Measurements from ENCODE around the gene GYS1.

Gene GYS1

GRCh38 chr19:48975947-48976847 is 16.9 kb downstream of the GYS1 start (continued):
- no peak for TF ChIP-seq ZNF704 (tag by site-specific recombination; IDR thresholded peaks at IDR 0.05)
- TF ChIP-seq AEBP2 (tag by site-specific recombination; IDR thresholded peaks at IDR 0.05; ENCODE audit: borderline replicate concordance) = no peak
- TF ChIP-seq HIC1 (tag by site-specific recombination; IDR thresholded peaks at IDR 0.05) = no peak
- TF ChIP-seq SP3 (tag by site-specific recombination; IDR thresholded peaks at IDR 0.05) = 0 out of 2 replicates have a peak, but pooled peaks have one; percentile 47
- no peak for TF ChIP-seq ZNF473 (tag by site-specific recombination; IDR thresholded peaks at IDR 0.05)
- TF ChIP-seq KLF10 (tag by site-specific recombination; IDR thresholded peaks at IDR 0.05) = no peak
- no peak for TF ChIP-seq ZNF292 (tag by site-specific recombination; IDR thresholded peaks at IDR 0.05; ENCODE audit: borderline replicate concordance, low read depth)
- TF ChIP-seq, protein P1, sequence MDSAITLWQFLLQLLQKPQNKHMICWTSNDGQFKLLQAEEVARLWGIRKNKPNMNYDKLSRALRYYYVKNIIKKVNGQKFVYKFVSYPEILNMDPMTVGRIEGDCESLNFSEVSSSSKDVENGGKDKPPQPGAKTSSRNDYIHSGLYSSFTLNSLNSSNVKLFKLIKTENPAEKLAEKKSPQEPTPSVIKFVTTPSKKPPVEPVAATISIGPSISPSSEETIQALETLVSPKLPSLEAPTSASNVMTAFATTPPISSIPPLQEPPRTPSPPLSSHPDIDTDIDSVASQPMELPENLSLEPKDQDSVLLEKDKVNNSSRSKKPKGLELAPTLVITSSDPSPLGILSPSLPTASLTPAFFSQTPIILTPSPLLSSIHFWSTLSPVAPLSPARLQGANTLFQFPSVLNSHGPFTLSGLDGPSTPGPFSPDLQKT (IDR thresholded peaks at IDR 0.05; ENCODE audit: borderline replicate concordance, low read depth, low read length) = no peak
- no peak for TF ChIP-seq ZNF549 (tag by site-specific recombination; IDR thresholded peaks at IDR 0.05)
- no peak for TF ChIP-seq ZNF23 (tag by site-specific recombination; IDR thresholded peaks at IDR 0.05; ENCODE audit: borderline replicate concordance)
- TF ChIP-seq ZNF112 (tag by site-specific recombination; IDR thresholded peaks at IDR 0.05) = no peak
- peak; percentile 55; the same call in 1 of the 2 replicates for TF ChIP-seq ZBTB48 (tag by site-specific recombination; IDR thresholded peaks at IDR 0.05)

DNA sequence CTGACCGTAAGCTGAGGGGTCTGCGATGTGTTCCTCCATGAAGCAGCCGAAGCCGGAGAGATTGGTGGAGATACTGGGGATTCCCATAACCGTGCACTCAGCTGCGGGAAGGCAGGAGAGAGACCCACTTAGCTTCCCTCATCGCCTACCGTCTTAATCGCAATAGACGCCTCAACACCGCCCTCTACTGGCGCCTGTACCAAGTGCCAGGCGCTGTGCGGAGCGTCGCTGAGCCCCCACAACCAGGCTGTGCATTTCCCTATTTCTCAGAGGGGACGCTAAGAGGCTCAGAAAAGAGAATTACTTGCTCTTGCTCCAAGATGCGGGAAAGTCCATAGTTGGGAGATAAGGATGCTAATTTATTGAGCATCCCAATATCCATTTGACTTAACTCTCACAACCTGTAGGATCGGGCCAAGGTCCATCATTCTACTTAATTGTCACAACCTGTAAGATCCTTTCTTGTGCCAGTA is 22.1 kb downstream of the GYS1 start:
- peaks cover 20 to 66% of the 10 kb centered on the region in 2 experiments; a peak in 2 of 3 replicates for H3K36me3 ChIP-seq (ENCODE audit: control insufficient read depth in 2 of 2, insufficient read depth in 1 of 2, low read length in 2 of 2)
- H3K27ac ChIP-seq (ENCODE audit: extremely low read depth, low read depth, low read length) = no peak overlapping the region
- H3K4me3 ChIP-seq (ENCODE audit: low read depth, low read length) = no peak overlapping the region
- H3K9me3 ChIP-seq (ENCODE audit: control insufficient read depth, insufficient read depth, low read depth, low read length) = no peaks in the 10 kb centered on the region
- H3K4me1 ChIP-seq (ENCODE audit: control insufficient read depth, insufficient read depth, low read length) = 0 out of 2 replicates have a peak, but pooled peaks cover 4% of the 10 kb centered on the region
- CTCF ChIA-PET = interaction anchor here (0.6 to 5.5 kb wide), 56 partner anchors 7 to 432 kb away, joined by 3 to 63 read pairs (median 4); partner anchors contain the start of genes DHDH, GYS1, HSD17B14 and NUCB1
- POLR2A ChIA-PET = interaction anchor here (0.5 to 3.2 kb wide), 13 partner anchors 10 to 183 kb away, joined by 3 to 16 read pairs (median 5); partner anchors contain the start of genes DHDH, GYS1, NUCB1 and PPP1R15A
- TF ChIP-seq, protein P2, sequence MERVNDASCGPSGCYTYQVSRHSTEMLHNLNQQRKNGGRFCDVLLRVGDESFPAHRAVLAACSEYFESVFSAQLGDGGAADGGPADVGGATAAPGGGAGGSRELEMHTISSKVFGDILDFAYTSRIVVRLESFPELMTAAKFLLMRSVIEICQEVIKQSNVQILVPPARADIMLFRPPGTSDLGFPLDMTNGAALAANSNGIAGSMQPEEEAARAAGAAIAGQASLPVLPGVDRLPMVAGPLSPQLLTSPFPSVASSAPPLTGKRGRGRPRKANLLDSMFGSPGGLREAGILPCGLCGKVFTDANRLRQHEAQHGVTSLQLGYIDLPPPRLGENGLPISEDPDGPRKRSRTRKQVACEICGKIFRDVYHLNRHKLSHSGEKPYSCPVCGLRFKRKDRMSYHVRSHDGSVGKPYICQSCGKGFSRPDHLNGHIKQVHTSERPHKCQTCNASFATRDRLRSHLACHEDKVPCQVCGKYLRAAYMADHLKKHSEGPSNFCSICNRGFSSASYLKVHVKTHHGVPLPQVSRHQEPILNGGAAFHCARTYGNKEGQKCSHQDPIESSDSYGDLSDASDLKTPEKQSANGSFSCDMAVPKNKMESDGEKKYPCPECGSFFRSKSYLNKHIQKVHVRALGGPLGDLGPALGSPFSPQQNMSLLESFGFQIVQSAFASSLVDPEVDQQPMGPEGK (tag by site-specific recombination; IDR thresholded peaks at IDR 0.05) = peak; percentile 61
- TF ChIP-seq ZNF2 (tag by site-specific recombination; IDR thresholded peaks at IDR 0.05) (0 out of 2 replicates have a peak, but pooled peaks have one; percentile 55), CTCF (tag by site-specific recombination; IDR thresholded peaks at IDR 0.05) (peak; percentile 91), SCRT2 (tag by site-specific recombination; IDR thresholded peaks at IDR 0.05) (peak; percentile 94), ZNF660 (tag by site-specific recombination; IDR thresholded peaks at IDR 0.05) (peak; percentile 62; the same call in 1 of the 2 replicates), ZNF10 (tag by site-specific recombination; IDR thresholded peaks at IDR 0.05) (no peak), GLIS1 (tag by site-specific recombination; IDR thresholded peaks at IDR 0.05) (peak; percentile 23; the same call in 1 of the 2 replicates), ZNF768 (tag by site-specific recombination; IDR thresholded peaks at IDR 0.05) (peak; percentile 85), ZNF776 (tag by site-specific recombination; IDR thresholded peaks at IDR 0.05; ENCODE audit: borderline replicate concordance) (no peak), PRDM1 (tag by site-specific recombination; IDR thresholded peaks at IDR 0.05) (peak; percentile 42; the same call in 1 of the 2 replicates), IKZF3 (tag by site-specific recombination; IDR thresholded peaks at IDR 0.05) (no peak), ZNF433 (tag by site-specific recombination; IDR thresholded peaks at IDR 0.05; ENCODE audit: low read depth) (no peak), ZNF202 (tag by site-specific recombination; IDR thresholded peaks at IDR 0.05; ENCODE audit: borderline replicate concordance) (no peak)

Data from HEK293 (cell line).